Right lobe of liver (tissue), 6 donors: ENCODE results near the gene KDM1A. TPM values are rescaled to one million over a fixed set of nuclear protein-coding genes. Genes with fewer than 3 reads are reported as not detected.

ENCODE experiments used
- ATAC-seq, 4 donors: fragments of 200-7000 bp; cut with Tn5 transposase; one replicate each; pipeline ENCODE4 v1.9.1; 2020; ENCODE audit warnings: mild to moderate bottlenecking in 4 of 4, moderate library complexity in 4 of 4
- DNase-seq, 3 donors: peaks; one replicate each; pipeline ENCODE4 v3.0.0-alpha.2; 2020
- H3K27ac ChIP-seq, 3 donors: fragments of 200-600 bp; one replicate each; pipeline ENCODE4 v1.8.0; 2022
- H3K27me3 ChIP-seq, 2 donors: fragments of 200-600 bp; one replicate each; pipeline ENCODE4 v1.8.0; 2022
- H3K36me3 ChIP-seq, 4 donors: fragments of 200-600 bp; sonication (generic) in 1 of 4; one replicate each; pipeline versions ENCODE4 v1.5.1 to v1.8.0; 2017 to 2022; ENCODE audit warnings: control low read depth in 1 of 4
- H3K4me1 ChIP-seq, 4 donors: fragments of 200-600 bp; sonication (generic) in 1 of 4; one replicate each; pipeline versions ENCODE4 v1.5.1 to v1.8.0; 2017 to 2022; ENCODE audit warnings: control low read depth in 1 of 4
- H3K4me3 ChIP-seq, 3 donors: fragments of 200-600 bp; one replicate each; pipeline ENCODE4 v1.8.0; 2022
- H3K9me3 ChIP-seq, 4 donors: fragments of 200-600 bp; sonication (generic) in 1 of 4; one replicate each; pipeline versions ENCODE4 v1.5.1 to v1.8.0; 2017 to 2022; ENCODE audit warnings: control low read depth in 1 of 4
- CTCF ChIP-seq, 4 donors: fragments of 200-600 bp in 3 of 4; fragments of 450-650 bp in 1 of 4; IDR thresholded peaks; one replicate each; pipeline versions ENCODE4 v1.5.1 to v1.8.0; 2016 to 2022; ENCODE audit warnings: antibody characterized with exemption in 4 of 4, mild to moderate bottlenecking in 2 of 4
- POLR2A ChIP-seq: fragments of 450-650 bp; IDR thresholded peaks from one replicate; pipeline ENCODE4 v1.6.1; 2017; ENCODE audit warnings: antibody characterized with exemption, mild to moderate bottlenecking
- WGBS: methylation state at CpG from one replicate; pipeline ENCODE4 v1.1.6; 2018; ENCODE audit warnings: low coverage, low lambda C conversion rate; ENCODE audit not compliant: insufficient coverage; ENCODE audit errors: missing lambda C conversion rate; 5-methylcytosine and 5-hydroxymethylcytosine counted together
- intact Hi-C, 2 donors: fragments of 100-400 bp; cut with DNase I; formaldehyde crosslinking; loops; one replicate each; pipeline versions ENCODE4 v1.11.2 to v1.14.1; 2022
- total RNA-seq, 6 experiments: library from RNA; depleted of rRNA in 2 of 6; stranded (reverse); fragments of >200 nt in 2 of 6; fragmentation: NEBNext Ultra II Directional in 3 of 6; extraction: Animal tissue kit (Norgen Biotek cat#: 25700) in 3 of 6; gene quantifications; one replicate each; pipeline versions ENCODE4 v1.1.0 to v1.2.4, GENCODE V29; 2016 to 2023
- donor health status: DM: no; HTN: yes; CAD: no.
- donor health status: DM: no; HTN: no; CAD: no.
- donor health status: DM: no; HTN: no; CAD: no.
- donor health status: DM: no; HTN: yes; CAD: no.
- donor health status: DM: no; HTN: yes; CAD: no.

The KDM1A gene
- total RNA-seq, 6 experiments from 2014 or later = 15.3 to 22.2 (median 18.6) TPM

GRCh38 chr1:23035823-23036452, 16.7 kb downstream of the KDM1A start:
- ATAC-seq (no peak), DNase-seq (no peak)
- Histone ChIP-seq H3K36me3 (no peaks in the 10 kb centered on the region), H3K4me3 (no peak overlapping the region), H3K27me3 (no peaks in the 10 kb centered on the region), H3K4me1 (no peaks in the 10 kb centered on the region), H3K9me3 (no peaks in the 10 kb centered on the region), H3K27ac (no peak overlapping the region)
- 100% methylated on average over 2 of the region's 2 CpGs for whole genome bisulfite sequencing
- intact Hi-C loops = no loop called here
- TF ChIP-seq CTCF (IDR thresholded peaks at IDR 0.05) (no peak), POLR2A (no peak)

GRCh38 chr1:23037081-23037740, 17.9 kb downstream of the KDM1A start:
- no peak for TF ChIP-seq CTCF (IDR thresholded peaks at IDR 0.05)
- TF ChIP-seq POLR2A = no peak
- no peaks in the 10 kb centered on the region for H3K27me3 ChIP-seq
- H3K9me3 ChIP-seq = no peaks in the 10 kb centered on the region
- DNase-seq (no peak), ATAC-seq (no peak)
- no peaks in the 10 kb centered on the region for H3K36me3 ChIP-seq
- H3K4me1 ChIP-seq = no peaks in the 10 kb centered on the region
- H3K4me3 ChIP-seq = no peak overlapping the region
- intact Hi-C loops = no loop called here
- no peak overlapping the region for H3K27ac ChIP-seq
- 100% methylated on average over 3 of the region's 4 CpGs for WGBS

GRCh38 chr1:23039308-23039826, 20.1 kb downstream of the KDM1A start:
- TF ChIP-seq CTCF (IDR thresholded peaks at IDR 0.05) (no peak), POLR2A (no peak)
- Histone ChIP-seq H3K4me1 (no peaks in the 10 kb centered on the region), H3K36me3 (no peaks in the 10 kb centered on the region), H3K27ac (no peak overlapping the region), H3K27me3 (no peaks in the 10 kb centered on the region), H3K4me3 (no peak overlapping the region), H3K9me3 (no peaks in the 10 kb centered on the region)
- DNase-seq (no peak), ATAC-seq (no peak)
- intact Hi-C loops = no loop called here
- 77% methylated on average over 7 of the region's 7 CpGs for WGBS

GRCh38 chr1:23040509-23040908, 21.2 kb downstream of the KDM1A start:
- Histone ChIP-seq H3K4me1 (no peaks in the 10 kb centered on the region), H3K27me3 (no peaks in the 10 kb centered on the region), H3K27ac (no peak overlapping the region), H3K4me3 (no peak overlapping the region), H3K36me3 (no peaks in the 10 kb centered on the region), H3K9me3 (no peaks in the 10 kb centered on the region)
- 84% methylated on average over 5 of the region's 5 CpGs for WGBS
- ATAC-seq (no peak), DNase-seq (no peak)
- TF ChIP-seq CTCF (IDR thresholded peaks at IDR 0.05) = no peak
- TF ChIP-seq POLR2A = no peak
- intact Hi-C loops = no loop called here
